Activated CD8-positive, alpha-beta memory T cell treated with anti-CD3 and anti-CD28 coated beads for 48 hours (primary cell): ENCODE data around the gene TVP23B.
"Not testable (repeated sequence)": the region's sequence is repeated elsewhere in the genome, so short reads cannot be mapped to it uniquely, and the experiment has no call there.

Source experiments
- DNase-seq, 3 experiments: peaks; one replicate each; pipeline ENCODE4 v3.0.0-alpha.2; 2020; ENCODE audit warnings: low read depth in 2 of 3, low spot score in 2 of 3

Gene TVP23B

DNA sequence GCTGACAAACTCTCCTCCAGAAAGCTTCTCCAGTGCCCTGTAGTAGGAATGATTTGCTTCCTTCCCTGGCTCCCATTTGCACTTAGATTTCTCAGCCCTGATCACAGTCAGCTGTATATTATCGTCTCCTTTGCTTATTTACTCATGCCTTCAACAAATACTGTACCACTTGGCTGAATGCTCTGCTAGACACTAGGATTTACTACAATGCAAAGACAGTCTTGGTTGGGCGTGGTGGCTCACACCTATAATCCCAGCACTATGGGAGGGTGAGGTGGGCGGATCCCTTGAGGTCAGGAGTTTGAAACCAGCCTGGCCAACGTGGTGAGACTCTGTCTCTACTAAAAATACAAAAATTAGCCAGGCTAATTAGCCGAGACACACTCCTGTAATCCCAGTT, 5.9 kb downstream of the TVP23B start:
- DNase-seq: not testable (repeated sequence)

- not testable (repeated sequence) for DNase-seq
Measured at GRCh38 chr17:18791402-18791801, 10.4 kb downstream of the TVP23B start.

- DNase-seq: not testable (repeated sequence)
Measured at GRCh38 chr17:18794841-18795240, 13.9 kb downstream of the TVP23B start.

DNA sequence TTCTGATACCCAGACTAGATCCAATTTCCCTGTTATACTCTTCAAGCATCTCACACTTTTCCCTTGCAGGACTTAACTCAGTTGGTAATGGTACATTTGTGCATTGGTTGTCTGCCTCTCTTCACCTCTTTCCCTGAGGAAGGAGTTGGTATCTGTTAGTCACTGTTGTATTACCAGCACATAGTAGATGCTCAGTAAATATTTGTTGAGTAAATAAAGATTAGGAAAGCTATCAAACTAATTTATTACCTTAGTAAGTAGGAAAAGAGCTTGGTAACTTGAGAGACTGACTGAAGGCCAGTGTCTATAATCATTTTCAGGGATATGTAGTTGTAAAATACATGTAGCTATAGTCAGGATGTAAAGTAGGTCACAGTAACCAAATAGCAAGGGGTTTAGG, 15.9 kb downstream of the TVP23B start:
- DNase-seq: not testable (repeated sequence)

- not testable (repeated sequence) for DNase-seq
Measured at GRCh38 chr17:18803458-18804245, 22.7 kb downstream of the TVP23B start.

DNA sequence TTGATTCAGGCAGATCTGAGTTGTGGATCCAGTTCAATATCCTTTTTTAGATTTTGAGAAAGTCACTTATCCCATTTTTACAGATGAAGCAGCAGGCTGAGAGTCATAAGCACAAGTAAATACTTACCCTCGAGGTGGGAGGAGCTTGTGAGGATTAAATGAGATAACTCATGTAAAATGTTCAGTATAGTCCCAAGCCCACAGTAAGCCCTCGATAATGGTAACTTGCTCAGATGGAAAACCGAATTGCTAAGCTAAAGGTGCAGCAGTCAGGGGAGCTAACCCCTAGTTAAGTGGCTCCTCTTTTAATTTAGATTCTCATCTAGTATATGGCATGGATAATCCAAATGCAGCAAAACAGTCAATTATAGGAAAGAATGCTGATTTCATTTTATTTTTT, 34.9 kb downstream of the TVP23B start:
- DNase-seq: not testable (repeated sequence)

- not testable (repeated sequence) for DNase-seq
Measured at GRCh38 chr17:18816489-18817371, 35.7 kb downstream of the TVP23B start.

GRCh38 chr17:18821430-18821829, 40.4 kb downstream of the TVP23B start:
- DNase-seq: not testable (repeated sequence)

DNA sequence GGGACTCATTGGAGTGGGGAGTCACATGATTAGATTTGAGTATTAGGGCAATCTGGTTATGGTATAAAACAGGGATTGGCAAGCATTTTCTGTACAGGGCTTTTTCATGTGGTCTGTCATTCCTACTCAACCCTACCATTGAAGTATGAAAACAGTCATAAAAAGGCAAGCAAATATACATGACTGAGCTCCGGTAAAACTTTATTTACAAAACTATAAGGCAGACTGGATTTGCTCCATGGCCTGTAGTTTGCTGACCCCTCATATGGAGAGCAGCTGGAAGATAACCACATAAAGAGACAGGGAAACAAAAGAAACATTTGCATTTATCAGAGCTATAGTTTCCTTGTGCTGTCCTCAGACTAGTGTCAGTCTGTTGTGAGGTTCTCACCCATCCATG, 46.6 kb downstream of the TVP23B start:
- not testable (repeated sequence) for DNase-seq

GRCh38 chr17:18848501-18848900, 67.5 kb downstream of the TVP23B start:
- DNase-seq: no peak

DNA sequence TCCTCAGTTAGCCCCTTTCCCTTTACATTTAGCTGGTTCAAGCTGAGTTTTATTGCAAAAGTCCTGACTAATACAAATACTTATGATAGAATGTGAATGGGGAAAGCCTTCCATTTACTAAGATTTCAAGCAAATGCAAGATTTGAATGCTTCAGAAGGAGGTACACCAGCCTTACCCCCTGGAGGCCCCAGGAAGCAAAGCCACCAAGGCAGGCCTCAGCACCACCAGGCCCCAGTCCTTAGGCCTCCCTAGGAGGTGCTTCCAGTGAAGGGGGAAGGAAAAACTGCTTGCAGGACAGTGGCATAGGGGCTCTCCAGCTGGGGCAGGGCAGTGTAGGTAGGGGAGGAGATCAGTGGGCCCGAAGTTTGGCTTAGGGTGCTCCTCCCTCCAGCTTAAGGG, 69.7 kb downstream of the TVP23B start:
- DNase-seq: no peak

DNA sequence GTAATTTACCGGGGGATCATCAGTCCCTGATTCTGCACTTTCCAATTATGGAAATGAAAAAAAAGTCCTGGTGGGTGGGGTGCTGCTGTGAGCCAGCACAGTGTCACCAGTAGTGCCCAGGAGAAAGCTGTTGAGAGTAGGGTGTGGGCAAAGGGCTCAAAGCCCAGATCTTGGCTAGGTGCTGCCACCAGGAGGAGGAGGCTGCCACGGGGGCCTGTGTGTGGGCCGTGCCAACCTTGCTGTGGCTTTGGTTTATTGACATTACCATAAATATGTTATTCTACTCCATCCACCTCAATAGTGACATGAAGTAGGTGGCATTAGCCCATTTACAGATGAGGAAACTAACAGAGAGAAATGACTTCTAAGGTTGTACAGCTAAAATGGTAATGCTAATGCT, 70.2 kb downstream of the TVP23B start:
- no peak for DNase-seq

DNA sequence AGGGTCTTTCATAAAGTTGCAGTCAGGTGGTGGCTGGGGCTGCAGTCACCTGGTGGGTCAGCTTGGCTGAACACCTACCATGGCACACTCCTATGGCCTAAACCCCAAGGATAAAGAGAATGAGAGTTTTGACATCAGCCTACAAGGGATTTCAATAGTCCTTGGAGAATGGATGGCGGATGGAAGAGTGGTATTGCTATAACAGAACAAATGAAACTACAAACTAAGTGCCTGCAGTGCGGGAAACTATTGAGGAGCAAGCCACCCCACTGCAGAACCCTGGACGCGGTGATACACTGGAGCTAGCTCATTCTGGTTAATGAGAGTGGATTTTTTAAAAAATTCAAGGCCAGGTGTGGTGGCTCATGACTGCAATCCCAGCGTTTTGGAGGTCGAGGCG, 74.0 kb downstream of the TVP23B start:
- no peak for DNase-seq

DNA sequence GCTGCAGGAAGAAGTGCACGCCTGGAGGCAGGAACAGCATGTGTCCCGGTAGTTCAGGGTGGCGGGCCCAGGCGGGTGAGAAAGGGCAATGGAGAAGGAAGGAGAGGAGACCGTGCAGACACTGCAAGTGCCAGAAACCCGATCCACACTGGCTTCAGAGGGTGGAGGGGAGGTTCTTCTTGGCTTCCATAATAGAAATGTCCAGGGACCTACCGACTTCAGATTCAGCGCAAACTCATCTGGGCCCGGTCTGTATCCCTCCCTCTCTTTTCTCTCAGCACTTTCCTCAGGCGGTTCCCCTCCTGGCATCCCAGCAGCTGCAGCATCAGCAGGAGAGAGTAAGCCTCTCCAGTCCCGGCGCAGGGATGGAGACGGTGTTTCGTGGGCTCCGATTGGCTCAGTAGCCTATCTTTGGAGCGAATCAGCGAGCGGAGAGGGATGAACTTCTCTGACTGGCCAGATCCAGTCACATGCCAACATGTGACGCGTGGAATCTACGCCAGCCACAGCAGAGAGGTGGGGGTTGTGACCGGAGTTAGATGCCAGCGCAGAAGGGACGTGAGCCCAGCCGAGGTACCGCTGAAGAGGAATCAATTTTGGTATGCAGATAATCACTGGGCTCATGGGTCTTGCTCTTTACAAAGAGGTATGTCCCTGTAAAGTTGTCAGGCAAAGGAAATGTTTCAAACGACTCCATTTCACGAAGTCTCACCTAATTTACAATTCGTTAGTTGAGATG, 75.0 kb downstream of the TVP23B start:
- peak; percentile 40 to 71 (median 64) for DNase-seq
